Astrocyte of the spinal cord (primary cell): ENCODE data around the gene FBXO48.

ENCODE experiments used
- DNase-seq: peaks from one replicate; pipeline ENCODE4 v3.0.0; 2011; ENCODE audit warnings: low read depth, low spot score
- H3K4me3 ChIP-seq: 2 replicates; pipeline ENCODE4 v1.5.1; 2011; ENCODE audit warnings: low read depth, mild to moderate bottlenecking, low read length, moderate library complexity
- in situ Hi-C: cut with HindIII; loops from 2 replicates; pipeline ENCODE4 v1.10.0; 2017; ENCODE audit warnings: low sequenced_read_pairs
- TF ChIP-seq, protein P1 (sequence below): IDR thresholded peaks from 2 replicates; pipeline ENCODE4 v1.5.1; 2012; ENCODE audit warnings: low read depth, mild to moderate bottlenecking, low read length, inconsistent platforms

FBXO48 gene

DNA sequence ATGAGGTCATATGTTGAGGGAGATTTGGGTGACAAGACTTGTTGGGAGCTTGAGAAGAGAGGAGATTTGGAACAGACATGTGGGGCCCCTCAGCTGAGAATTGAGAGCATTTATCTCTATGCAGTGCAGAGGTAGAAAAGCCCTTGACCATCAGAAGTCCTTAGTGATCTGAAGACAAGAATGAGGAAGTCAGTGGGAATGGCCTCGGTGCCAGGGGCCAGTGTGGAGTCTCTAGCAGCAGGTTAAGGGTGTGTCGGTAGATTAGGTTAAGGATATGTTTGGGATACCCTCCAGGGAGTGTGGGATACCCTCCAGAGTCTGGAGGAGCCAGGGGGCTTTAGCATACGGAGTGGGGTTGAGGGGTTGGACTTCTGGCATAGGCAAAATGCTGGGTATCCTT is 41.6 kb downstream of the FBXO48 start:
- in situ Hi-C loops: no loop called here
- no peak for DNase-seq
- H3K4me3 ChIP-seq: no peak overlapping the region
- TF ChIP-seq, protein P1, sequence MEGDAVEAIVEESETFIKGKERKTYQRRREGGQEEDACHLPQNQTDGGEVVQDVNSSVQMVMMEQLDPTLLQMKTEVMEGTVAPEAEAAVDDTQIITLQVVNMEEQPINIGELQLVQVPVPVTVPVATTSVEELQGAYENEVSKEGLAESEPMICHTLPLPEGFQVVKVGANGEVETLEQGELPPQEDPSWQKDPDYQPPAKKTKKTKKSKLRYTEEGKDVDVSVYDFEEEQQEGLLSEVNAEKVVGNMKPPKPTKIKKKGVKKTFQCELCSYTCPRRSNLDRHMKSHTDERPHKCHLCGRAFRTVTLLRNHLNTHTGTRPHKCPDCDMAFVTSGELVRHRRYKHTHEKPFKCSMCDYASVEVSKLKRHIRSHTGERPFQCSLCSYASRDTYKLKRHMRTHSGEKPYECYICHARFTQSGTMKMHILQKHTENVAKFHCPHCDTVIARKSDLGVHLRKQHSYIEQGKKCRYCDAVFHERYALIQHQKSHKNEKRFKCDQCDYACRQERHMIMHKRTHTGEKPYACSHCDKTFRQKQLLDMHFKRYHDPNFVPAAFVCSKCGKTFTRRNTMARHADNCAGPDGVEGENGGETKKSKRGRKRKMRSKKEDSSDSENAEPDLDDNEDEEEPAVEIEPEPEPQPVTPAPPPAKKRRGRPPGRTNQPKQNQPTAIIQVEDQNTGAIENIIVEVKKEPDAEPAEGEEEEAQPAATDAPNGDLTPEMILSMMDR: no peak

DNA sequence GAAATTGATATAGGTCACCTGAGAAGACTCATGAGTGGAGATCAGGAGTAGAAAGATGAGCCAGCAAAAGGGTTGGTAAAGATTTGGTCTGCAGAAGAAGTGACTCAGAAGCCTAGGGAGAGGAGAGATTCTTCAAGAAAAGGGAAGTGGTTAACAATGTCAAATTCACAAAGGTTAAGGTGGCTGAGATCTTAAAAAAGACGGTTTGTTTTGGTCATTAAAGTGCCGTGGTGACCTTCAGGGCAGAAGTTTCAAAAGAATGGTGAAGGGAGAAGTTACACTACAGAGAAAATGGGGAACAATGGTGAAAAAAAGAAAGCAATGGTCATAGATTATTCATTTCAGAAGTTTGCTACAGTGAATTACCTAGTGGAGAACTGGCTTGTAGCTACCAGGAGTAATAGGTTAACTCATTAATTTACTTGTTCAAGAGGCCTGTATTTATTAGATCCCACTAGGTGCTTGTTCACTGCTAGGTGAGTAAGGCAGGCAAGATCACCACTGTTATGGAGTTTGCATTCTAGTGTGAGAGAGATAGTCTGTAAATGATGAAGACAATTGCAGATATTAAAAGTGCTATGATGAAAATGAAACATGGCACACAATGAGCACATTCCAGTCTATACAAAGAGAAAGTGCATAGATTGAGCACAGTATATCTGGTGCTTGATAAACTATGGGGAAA is 43.0 kb downstream of the FBXO48 start:
- H3K4me3 ChIP-seq: no peak overlapping the region
- in situ Hi-C loops: no loop called here
- DNase-seq: no peak
- TF ChIP-seq, protein P1: no peak

DNA sequence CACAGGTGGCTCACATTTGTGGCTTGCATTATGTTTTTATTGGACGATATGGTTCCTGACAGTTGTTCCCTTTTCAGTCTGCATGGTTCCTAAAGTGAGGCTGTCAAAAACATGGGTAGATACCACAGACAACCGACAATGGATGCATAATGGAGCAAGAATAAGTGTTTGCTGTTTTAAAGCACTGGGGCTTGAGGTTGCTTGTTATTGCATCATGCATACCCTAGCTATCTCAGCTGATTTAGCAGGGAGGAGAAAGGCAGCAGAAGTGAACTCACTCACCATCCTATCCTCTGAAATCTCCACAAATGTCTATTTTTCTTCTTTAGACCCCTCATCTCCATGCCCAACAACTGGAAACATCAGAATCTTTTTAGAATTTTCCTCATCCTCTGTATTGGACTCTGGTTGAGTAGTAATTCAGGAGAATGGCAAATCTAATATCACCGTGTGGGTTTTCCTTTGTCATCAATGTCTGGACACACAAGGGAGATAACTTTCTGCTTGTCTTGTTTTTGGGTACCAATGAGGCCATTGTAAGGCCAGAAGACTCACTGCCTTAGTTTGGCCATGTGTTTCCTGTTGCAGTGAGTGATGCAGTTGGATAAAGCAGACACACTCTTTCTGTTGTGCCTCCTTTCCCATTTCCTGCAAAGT is 46.7 kb downstream of the FBXO48 start:
- no peak overlapping the region for H3K4me3 ChIP-seq
- in situ Hi-C loops: no loop called here
- TF ChIP-seq, protein P1: no peak
- DNase-seq: peak; percentile 19

DNA sequence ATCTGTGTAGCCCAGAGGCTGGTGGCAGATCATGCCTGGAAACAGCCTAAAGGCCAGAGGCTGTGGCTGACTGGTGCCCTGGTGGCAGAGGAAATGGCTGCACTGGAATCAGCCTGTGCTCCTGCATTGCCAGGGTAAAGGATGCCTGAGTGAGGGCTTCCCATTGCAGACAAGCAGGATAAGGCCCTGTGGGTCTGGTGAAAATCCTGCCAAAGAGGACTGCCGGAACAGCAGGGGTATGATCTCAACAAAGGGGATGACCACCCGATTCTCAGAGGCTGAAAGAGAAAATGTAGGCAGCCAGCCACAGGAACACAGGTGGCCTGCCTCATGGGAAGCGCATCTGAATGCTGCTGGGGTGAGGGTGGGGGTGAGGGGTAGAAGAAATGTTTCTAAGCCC is 48.2 kb downstream of the FBXO48 start:
- in situ Hi-C loops: no loop called here
- TF ChIP-seq, protein P1: no peak

DNA sequence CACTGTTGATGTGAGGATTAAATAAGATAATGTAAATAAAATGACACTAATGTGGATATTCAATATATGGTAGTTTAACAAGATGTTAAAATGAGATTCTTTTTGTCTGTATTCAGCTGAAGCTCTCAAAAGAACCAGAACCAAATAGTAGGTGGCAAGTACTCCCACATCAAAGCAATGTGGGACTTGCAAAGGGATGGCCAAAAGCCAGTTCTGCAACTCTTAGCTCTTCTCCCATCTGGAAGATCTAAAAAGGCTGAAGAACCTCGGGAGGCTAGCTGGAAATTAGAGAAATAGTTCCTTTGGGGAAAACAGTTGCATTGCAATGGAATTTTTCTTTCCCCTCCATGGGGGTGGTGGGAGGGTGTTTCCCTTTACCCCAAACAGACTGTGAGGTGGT is 48.7 kb downstream of the FBXO48 start:
- in situ Hi-C loops: no loop called here
- no peak for DNase-seq
- no peak overlapping the region for H3K4me3 ChIP-seq
- TF ChIP-seq, protein P1: no peak

More for the DNA sequence above, 48.2 kb downstream of the FBXO48 start:
- no peak for DNase-seq
- no peak overlapping the region for H3K4me3 ChIP-seq

DNA sequence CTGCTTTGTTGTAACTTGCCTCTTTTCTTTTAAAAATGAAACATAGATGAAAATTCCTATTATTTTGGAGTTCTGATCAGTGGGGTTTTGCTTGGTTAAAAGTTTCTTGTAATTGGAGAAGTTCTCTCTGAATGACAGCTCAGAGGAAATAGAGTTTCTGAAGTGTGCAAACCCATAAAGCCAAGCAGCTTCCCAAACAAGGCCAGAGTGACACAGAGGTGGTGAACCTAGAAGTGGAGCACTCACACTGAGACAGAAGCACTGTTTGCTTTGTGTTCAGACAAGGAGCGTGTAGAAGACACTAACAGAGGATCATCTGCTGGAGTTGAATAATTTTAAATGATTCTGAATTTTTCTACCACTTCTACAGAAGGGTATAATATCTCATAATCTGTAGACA is 49.2 kb downstream of the FBXO48 start:
- H3K4me3 ChIP-seq: no peak overlapping the region
- TF ChIP-seq, protein P1: no peak
- DNase-seq: no peak
- in situ Hi-C loops: no loop called here
